Suprapubic skin (tissue), 4 donors: ENCODE results near the gene ATXN1.

ENCODE experiments used
- CTCF ChIP-seq, 2 donors: fragments of 200-600 bp in 1 of 2; fragments of 450-650 bp in 1 of 2; sonication (generic) in 1 of 2; IDR thresholded peaks; one replicate each; pipeline ENCODE4 v1.5.1; 2016 to 2019; ENCODE audit warnings: antibody characterized with exemption in 2 of 2, mild to moderate bottlenecking in 1 of 2, moderate library complexity in 1 of 2
- EP300 ChIP-seq: sonication (generic); formaldehyde crosslinking; IDR thresholded peaks from one replicate; pipeline ENCODE4 v1.6.1; 2017; ENCODE audit warnings: antibody characterized with exemption
- POLR2A ChIP-seq, 2 donors: fragments of 450-650 bp; IDR thresholded peaks; one replicate each; pipeline ENCODE4 v1.6.1; 2017; ENCODE audit warnings: antibody characterized with exemption in 2 of 2, mild to moderate bottlenecking in 2 of 2, moderate library complexity in 2 of 2
- POLR2AphosphoS5 ChIP-seq, 3 donors: sonication (generic); formaldehyde crosslinking; IDR thresholded peaks; one replicate each; pipeline ENCODE4 v1.6.1; 2017; ENCODE audit warnings: antibody characterized with exemption in 3 of 3

DNA sequence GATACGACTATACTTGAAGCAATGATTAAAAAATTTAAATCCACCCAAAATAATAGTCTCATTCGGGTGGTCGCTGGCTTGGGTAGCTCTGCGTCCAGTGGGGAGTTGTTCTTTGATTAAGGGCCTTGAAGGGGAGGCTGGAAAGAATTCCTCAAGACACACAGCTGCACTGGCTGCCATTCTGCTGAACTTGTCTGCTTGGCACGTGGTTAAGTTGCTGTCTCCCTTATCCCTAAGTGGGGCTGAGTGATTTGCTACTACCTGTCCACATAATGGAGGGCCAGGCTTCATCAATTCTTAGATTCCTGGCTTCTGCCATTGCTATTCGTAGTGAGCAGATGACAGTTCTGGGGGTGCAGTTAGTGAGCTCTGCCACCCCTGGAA, 424.4 kb downstream of the ATXN1 start:
- TF ChIP-seq CTCF (IDR thresholded peaks at IDR 0.05) (no peak), EP300 (no peak), POLR2A (IDR thresholded peaks at IDR 0.05) (no peak), POLR2AphosphoS5 (IDR thresholded peaks at IDR 0.05) (no peak)
